Measurements from ENCODE around the gene TNFAIP8.

DNA sequence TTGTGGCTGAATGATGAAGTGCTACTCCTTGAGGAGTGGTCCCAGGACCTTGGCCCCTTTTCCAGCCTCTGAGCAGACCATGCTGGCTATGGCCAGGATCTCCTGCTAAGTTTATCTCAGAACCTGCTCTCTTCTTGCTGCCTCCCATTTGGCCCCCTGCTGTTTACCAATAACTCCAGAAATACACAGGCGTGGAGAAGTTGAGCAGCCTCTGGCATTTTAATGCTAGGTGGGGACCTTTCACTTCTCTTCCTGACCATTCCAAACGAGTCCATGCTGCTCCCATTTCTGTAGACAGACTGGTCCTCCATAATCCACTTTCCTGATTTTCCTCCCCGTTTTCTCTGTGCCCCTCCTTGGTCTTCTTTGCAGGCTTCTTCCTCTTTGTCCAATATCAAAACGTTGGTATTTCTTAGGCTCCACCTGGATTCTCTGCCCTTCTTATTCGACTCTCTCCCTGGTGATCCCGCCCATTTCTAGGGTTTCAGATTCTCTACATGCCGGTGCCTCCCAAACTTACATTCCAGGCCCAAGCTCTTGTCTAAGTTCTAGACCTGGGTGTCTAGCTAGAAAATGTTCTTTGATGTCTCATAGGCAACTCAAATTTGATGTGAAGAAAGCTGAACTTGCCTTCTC is 33.4 kb upstream of the TNFAIP8 start:
- TF ChIP-seq EZH2phosphoT487 (IDR thresholded peaks at IDR 0.05; ENCODE audit: insufficient read depth, low read depth) (no peak), EZH2 (IDR thresholded peaks at IDR 0.05; ENCODE audit: insufficient read depth, poor library complexity, severe bottlenecking) (no peak)
